ENCODE results near the gene SLFN14. TPM values are rescaled to one million over a fixed set of nuclear protein-coding genes. Genes with fewer than 3 reads are reported as not detected.
"Not testable (repeated sequence)": the region's sequence is repeated elsewhere in the genome, so short reads cannot be mapped to it uniquely, and the experiment has no call there.

The SLFN14 gene
- total and polyA plus RNA-seq, 5 donors = not detected

GRCh38 chr17:35521654-35522256 lies 38.9 kb downstream of the SLFN14 start:
- DNase-seq; ATAC-seq; H3K9me3 ChIP-seq (ENCODE audit: control insufficient read depth, low read length); H3K27ac ChIP-seq (ENCODE audit: low read length); H3K4me3 ChIP-seq (ENCODE audit: low read length); H3K4me1 ChIP-seq (ENCODE audit: control insufficient read depth, insufficient read depth, low read length); H3K27me3 ChIP-seq (ENCODE audit: control insufficient read depth, insufficient read depth); intact Hi-C loops (cut with DNase I): not testable (repeated sequence)
- 59% methylated on average over 5 of the region's 5 CpGs for WGBS

GRCh38 chr17:35521150-35521549 lies 39.5 kb downstream of the SLFN14 start:
- Histone ChIP-seq H3K9me3 (ENCODE audit: control insufficient read depth, low read length) (no peaks in the 10 kb centered on the region), H3K27me3 (ENCODE audit: control insufficient read depth, insufficient read depth) (no peaks in the 10 kb centered on the region), H3K4me3 (ENCODE audit: low read length) (no peak overlapping the region), H3K4me1 (ENCODE audit: control insufficient read depth, insufficient read depth, low read length) (no peaks in the 10 kb centered on the region), H3K27ac (ENCODE audit: low read length) (no peak overlapping the region)
- intact Hi-C loops (cut with DNase I) = no loop called here
- 83% methylated on average over 1 of the region's 1 CpG for WGBS
- ATAC-seq (no peak), DNase-seq (no peak)

- Histone ChIP-seq H3K4me1 (ENCODE audit: control insufficient read depth, insufficient read depth, low read length) (no peaks in the 10 kb centered on the region), H3K9me3 (ENCODE audit: control insufficient read depth, low read length) (no peaks in the 10 kb centered on the region), H3K27ac (ENCODE audit: low read length) (no peak overlapping the region), H3K27me3 (ENCODE audit: control insufficient read depth, insufficient read depth) (no peaks in the 10 kb centered on the region), H3K4me3 (ENCODE audit: low read length) (no peak overlapping the region)
- ATAC-seq (no peak), DNase-seq (no peak)
- intact Hi-C loops (cut with DNase I) = no loop called here
- 76% methylated on average over 8 of the region's 8 CpGs for WGBS
Observed at GRCh38 chr17:35519906-35520442, 40.6 kb downstream of the SLFN14 start.

- ATAC-seq = no peak
- H3K27me3 ChIP-seq (ENCODE audit: control insufficient read depth, insufficient read depth) = no peaks in the 10 kb centered on the region
- no peaks in the 10 kb centered on the region for H3K9me3 ChIP-seq (ENCODE audit: control insufficient read depth, low read length)
- no peak overlapping the region for H3K27ac ChIP-seq (ENCODE audit: low read length)
- no peak overlapping the region for H3K4me3 ChIP-seq (ENCODE audit: low read length)
- no peak for DNase-seq
- intact Hi-C loops (cut with DNase I) = no loop called here
- WGBS = 74% methylated on average over 3 of the region's 3 CpGs
- no peaks in the 10 kb centered on the region for H3K4me1 ChIP-seq (ENCODE audit: control insufficient read depth, insufficient read depth, low read length)
Observed at GRCh38 chr17:35519439-35519838, 41.2 kb downstream of the SLFN14 start.

GRCh38 chr17:35518431-35518830 lies 42.2 kb downstream of the SLFN14 start:
- H3K4me3 ChIP-seq (ENCODE audit: low read length); H3K27me3 ChIP-seq (ENCODE audit: control insufficient read depth, insufficient read depth); H3K27ac ChIP-seq (ENCODE audit: low read length); ATAC-seq; DNase-seq; H3K4me1 ChIP-seq (ENCODE audit: control insufficient read depth, insufficient read depth, low read length); intact Hi-C loops (cut with DNase I); H3K9me3 ChIP-seq (ENCODE audit: control insufficient read depth, low read length): not testable (repeated sequence)
- WGBS = 87% methylated on average over 5 of the region's 5 CpGs

GRCh38 chr17:35515027-35515426 lies 45.6 kb downstream of the SLFN14 start:
- H3K4me1 ChIP-seq (ENCODE audit: control insufficient read depth, insufficient read depth, low read length) = no peaks in the 10 kb centered on the region
- no peak overlapping the region for H3K4me3 ChIP-seq (ENCODE audit: low read length)
- no peaks in the 10 kb centered on the region for H3K9me3 ChIP-seq (ENCODE audit: control insufficient read depth, low read length)
- ATAC-seq (no peak), DNase-seq (no peak)
- no peak overlapping the region for H3K27ac ChIP-seq (ENCODE audit: low read length)
- H3K27me3 ChIP-seq (ENCODE audit: control insufficient read depth, insufficient read depth) = no peaks in the 10 kb centered on the region
- intact Hi-C loops (cut with DNase I) = no loop called here
- 59% methylated on average over 21 of the region's 21 CpGs for WGBS

- H3K27me3 ChIP-seq (ENCODE audit: control insufficient read depth, insufficient read depth) = no peaks in the 10 kb centered on the region
Observed at GRCh38 chr17:35514564-35514963, 46.1 kb downstream of the SLFN14 start.

More at GRCh38 chr17:35514564-35514963, 46.1 kb downstream of the SLFN14 start:
- Histone ChIP-seq H3K27ac (ENCODE audit: low read length) (no peak overlapping the region), H3K4me1 (ENCODE audit: control insufficient read depth, insufficient read depth, low read length) (no peaks in the 10 kb centered on the region), H3K9me3 (ENCODE audit: control insufficient read depth, low read length) (no peaks in the 10 kb centered on the region), H3K4me3 (ENCODE audit: low read length) (no peak overlapping the region)
- WGBS = 49% methylated on average over 2 of the region's 2 CpGs
- ATAC-seq = no peak
- no peak for DNase-seq
- intact Hi-C loops (cut with DNase I) = no loop called here

Other genes starting within 250 kb of the SLFN14 start
- gene SLFN11, start 187.2 kb downstream of the SLFN14 start, total RNA-seq = 10 to 100 TPM; 12.0 to 21.5 (median 19.0) TPM
- gene SLFN11, start 187.2 kb downstream of the SLFN14 start, polyA plus RNA-seq = 9.2 TPM
- 1 to 10 TPM; 3.6 to 6.0 (median 4.9) TPM for gene SLFN12, start 128.3 kb downstream of the SLFN14 start, total RNA-seq
- 2.1 TPM for gene SLFN12, start 128.3 kb downstream of the SLFN14 start, polyA plus RNA-seq
- 1 to 10 TPM; 4.7 to 7.9 (median 6.8) TPM for gene SLFN13, start 112.1 kb downstream of the SLFN14 start, total RNA-seq
- gene SLFN13, start 112.1 kb downstream of the SLFN14 start, polyA plus RNA-seq = 0.95 TPM
- 1 to 10 TPM in 1 of 4 donors, under 1 TPM in 3; 0.23 to 1.0 (median 0.55) TPM for gene SLFN12L, start 23.1 kb downstream of the SLFN14 start, total RNA-seq
- gene SLFN12L, start 23.1 kb downstream of the SLFN14 start, polyA plus RNA-seq = 0.36 TPM
- gene PEX12, start 17.8 kb upstream of the SLFN14 start, total RNA-seq = 1 to 10 TPM; 5.8 to 9.2 (median 7.5) TPM
- gene PEX12, start 17.8 kb upstream of the SLFN14 start, polyA plus RNA-seq = 5.1 TPM
- 100 to 1,000 TPM; 131 to 144 (median 136) TPM for gene AP2B1, start 26.5 kb upstream of the SLFN14 start, total RNA-seq
- gene AP2B1, start 26.5 kb upstream of the SLFN14 start, polyA plus RNA-seq = 39.7 TPM
- gene RASL10B, start 170.8 kb upstream of the SLFN14 start, total RNA-seq = 10 to 100 TPM; 19.0 to 47.4 (median 34.4) TPM
- 37.2 TPM for gene RASL10B, start 170.8 kb upstream of the SLFN14 start, polyA plus RNA-seq
- under 1 TPM in 2 of 4 donors, not detected in 2; 0.09 to 0.19 TPM for gene GAS2L2, start 192.4 kb upstream of the SLFN14 start, total RNA-seq
- gene GAS2L2, start 192.4 kb upstream of the SLFN14 start, polyA plus RNA-seq = 0.14 TPM
- gene C17orf50, start 200.1 kb upstream of the SLFN14 start, total RNA-seq = not detected
- 0.14 TPM for gene C17orf50, start 200.1 kb upstream of the SLFN14 start, polyA plus RNA-seq
- 1 to 10 TPM; 4.6 to 5.8 (median 5.4) TPM for gene MMP28, start 234.8 kb upstream of the SLFN14 start, total RNA-seq
- 9.2 TPM for gene MMP28, start 234.8 kb upstream of the SLFN14 start, polyA plus RNA-seq
- 100 to 1,000 TPM in 3 of 4 donors, 10 to 100 TPM in 1; 96.5 to 125 (median 106) TPM for gene TAF15, start 248.7 kb upstream of the SLFN14 start, total RNA-seq
- gene TAF15, start 248.7 kb upstream of the SLFN14 start, polyA plus RNA-seq = 86.3 TPM

Measured in right cardiac atrium (tissue), 5 donors.